GM12878 (cell line): ENCODE results near the gene ZNF98. TPM values are rescaled to one million over a fixed set of nuclear protein-coding genes. Genes with fewer than 3 reads are reported as not detected.

Source experiments
- ATAC-seq: fragments of 200-7000 bp; cut with Tn5 transposase; 3 replicates; pipeline ENCODE4 v1.9.1; 2020; ENCODE audit warnings: mild to moderate bottlenecking, moderate library complexity
- BruUV-seq: library from RNA; stranded (reverse); fragments of 400-500 nt; replicated peaks from 2 replicates; lab custom pipeline; 2021; lab: Mats Ljungman, UMichigan
- CTCF ChIA-PET: fragments of 300-600 bp; sonication (Branson Sonifier 250); formaldehyde crosslinking; extraction: SDS; loops from one replicate; lab custom pipeline; 2021; ENCODE audit warnings: inconsistent platforms; lab: Yijun Ruan, JAX
- POLR2A ChIA-PET: fragments of 350-600 bp; formaldehyde crosslinking; extraction: SDS; loops from one replicate; lab custom pipeline; 2021; ENCODE audit warnings: inconsistent platforms; lab: Charles Lee
- RAD21 ChIA-PET: fragments of 300-600 bp; sonication (Branson Sonifier 250); formaldehyde crosslinking; loops from one replicate; lab custom pipeline; 2023; ENCODE audit warnings: antibody characterized with exemption; ENCODE audit not compliant: unreplicated experiment; lab: Charles Lee
- SMC1A ChIA-PET: fragments of 300-600 bp; sonication (Branson Sonifier 250); formaldehyde crosslinking; loops from one replicate; lab custom pipeline; 2023; ENCODE audit not compliant: unreplicated experiment, uncharacterized antibody; lab: Charles Lee
- DNase-seq: peaks from one replicate; pipeline ENCODE4 v3.0.0-alpha.2; 2011; ENCODE audit warnings: low read depth, low spot score
- FAIRE-seq: peaks from 3 replicates; lab custom pipeline; 2011; peaks lifted over from hg19 to GRCh38; lab: Jason Lieb, UNC
- H2AFZ ChIP-seq: 2 replicates; pipeline ENCODE4 v1.6.0; 2011; ENCODE audit warnings: low read depth, low read length, control low read depth; ENCODE audit not compliant: control insufficient read depth
- H3K27ac ChIP-seq: 2 replicates; pipeline ENCODE4 v1.5.1; 2011; ENCODE audit warnings: control low read depth; ENCODE audit not compliant: control insufficient read depth, insufficient read depth
- H3K27me3 ChIP-seq, 2 experiments: replicated peaks in 1 of 2; 2 replicates each; pipeline versions ENCODE4 v1.6.0 to v1.6.1; 2011; ENCODE audit warnings: low read length in 1 of 2; ENCODE audit not compliant: control insufficient read depth in 2 of 2, insufficient read depth in 2 of 2
- H3K36me3 ChIP-seq, 2 experiments: 2 replicates each; pipeline ENCODE4 v1.5.1; 2011; ENCODE audit warnings: low read length in 1 of 2; ENCODE audit not compliant: control insufficient read depth in 2 of 2, insufficient read depth in 2 of 2
- H3K4me1 ChIP-seq: 2 replicates; pipeline ENCODE4 v1.6.1; 2011; ENCODE audit warnings: mild to moderate bottlenecking, low read length, moderate library complexity, mixed read lengths; ENCODE audit not compliant: control insufficient read depth, insufficient read depth
- H3K4me2 ChIP-seq: 2 replicates; pipeline ENCODE4 v1.6.0; 2011; ENCODE audit warnings: control low read depth; ENCODE audit not compliant: control insufficient read depth, insufficient read depth
- H3K4me3 ChIP-seq: fragments of 200-600 bp; sonication (generic); 2 replicates; pipeline ENCODE4 v1.5.1; 2016
- H3K79me2 ChIP-seq: 2 replicates; pipeline ENCODE4 v1.6.0; 2011; ENCODE audit warnings: low read length; ENCODE audit not compliant: control insufficient read depth, insufficient read depth
- H3K9ac ChIP-seq: 2 replicates; pipeline ENCODE4 v1.8.0; 2011; ENCODE audit warnings: low read length, control low read depth, mixed read lengths; ENCODE audit not compliant: control insufficient read depth, insufficient read depth
- H3K9me3 ChIP-seq: replicated peaks from 3 replicates; pipeline ENCODE4 v1.5.1; 2011; ENCODE audit warnings: mild to moderate bottlenecking, low read length; ENCODE audit not compliant: control insufficient read depth, insufficient read depth
- H4K20me1 ChIP-seq: 2 replicates; pipeline ENCODE4 v1.6.0; 2011; ENCODE audit not compliant: control insufficient read depth, insufficient read depth
- ASH2L ChIP-seq: fragments of 300-600, 200-600 bp; sonication (generic); IDR thresholded peaks from 2 replicates; pipeline ENCODE4 v1.6.1; 2017; ENCODE audit warnings: low read depth, mild to moderate bottlenecking, borderline replicate concordance
- EP300 ChIP-seq, 2 experiments: fragments of 150-350 bp in 1 of 2; IDR thresholded peaks; 2 replicates each; pipeline ENCODE4 v1.6.1; 2011 to 2012; ENCODE audit warnings: low read depth in 2 of 2, low read length in 2 of 2, borderline replicate concordance in 1 of 2, improper control_type of control experiment in 1 of 2, inconsistent platforms in 1 of 2; ENCODE audit not compliant: control insufficient read depth in 1 of 2
- SIN3A ChIP-seq: IDR thresholded peaks from 2 replicates; pipeline ENCODE4 v1.6.1; 2012; ENCODE audit warnings: low read depth, low read length, improper control_type of control experiment
- SMC3 ChIP-seq: IDR thresholded peaks from 2 replicates; pipeline ENCODE4 v1.6.1; 2011; ENCODE audit warnings: low read length, improper control_type of control experiment, borderline replicate concordance
- SUPT20H ChIP-seq: IDR thresholded peaks from 2 replicates; pipeline ENCODE4 v1.6.1; 2011; ENCODE audit warnings: low read depth, mild to moderate bottlenecking, low read length, moderate library complexity, borderline replicate concordance; ENCODE audit not compliant: control insufficient read depth
- TCF3 ChIP-seq: IDR thresholded peaks from 2 replicates; pipeline ENCODE4 v1.6.1; 2012; ENCODE audit warnings: low read depth, mild to moderate bottlenecking, low read length, borderline replicate concordance; ENCODE audit not compliant: insufficient read depth
- ZNF274 ChIP-seq: IDR thresholded peaks from one replicate; pipeline ENCODE4 v1.8.0; 2011; ENCODE audit not compliant: insufficient read length, insufficient read depth
- ZNF622 ChIP-seq: fragments of 450-650 bp; IDR thresholded peaks from 2 replicates; pipeline ENCODE4 v1.6.1; 2017; ENCODE audit warnings: mild to moderate bottlenecking, inconsistent platforms
- WGBS: methylation state at CpG from one replicate; pipeline ENCODE4 v1.1.6; 2016; ENCODE audit warnings: low lambda C conversion rate; ENCODE audit not compliant: insufficient replicate concordance, insufficient coverage; ENCODE audit errors: missing lambda C conversion rate; 5-methylcytosine and 5-hydroxymethylcytosine counted together
- in situ Hi-C: fragments of 300-500 bp; cut with MboI; formaldehyde crosslinking; loops from 9 replicates; pipeline ENCODE4 v1.14.3; 2018; ENCODE audit warnings: mixed read lengths
- intact Hi-C: fragments of 100-400 bp; cut with micrococcal nuclease; formaldehyde crosslinking; loops from one replicate; pipeline ENCODE4 v1.14.2; 2022; ENCODE audit not compliant: unreplicated experiment
- polyA plus RNA-seq, 11 experiments: library from polyadenylated mRNA; depleted of rRNA in 4 of 11; unstranded in 6 of 11; stranded (reverse) in 5 of 11; fragments of >200 nt; fragmentation: Nextera tagmentation in 4 of 11; fragmentation: Illumina TruSeq in 1 of 11; extraction: Ambion mirVana in 4 of 11; extraction: Trizol in 1 of 11; gene quantifications; 1 replicate in 1 of 11; 2 replicates in 10 of 11; pipeline versions ENCODE4 v1.2.1 to v1.2.3, GENCODE V29; 2011 to 2016; ENCODE audit warnings: inconsistent platforms in 2 of 11, missing spikeins in 2 of 11, low read depth in 1 of 11
- total RNA-seq, 4 experiments: library from RNA; depleted of rRNA in 3 of 4; stranded (reverse); fragments of >200 nt in 3 of 4; fragmentation: Illumina TruSeq in 1 of 4; extraction: Trizol in 1 of 4; gene quantifications; 2 replicates each; pipeline versions ENCODE4 v1.2.1 to v1.2.3, GENCODE V29; 2013 to 2021
- TF ChIP-seq, protein P1 (sequence below): IDR thresholded peaks from 2 replicates; pipeline ENCODE4 v1.6.1; 2011; ENCODE audit warnings: mild to moderate bottlenecking, low read depth, low read length, moderate library complexity; ENCODE audit not compliant: insufficient replicate concordance
- TF ChIP-seq, protein P2 (sequence below): fragments of 450-650 bp; conservative IDR thresholded peaks from 2 replicates; pipeline ENCODE4 v1.6.1; 2017; ENCODE audit warnings: mild to moderate bottlenecking, moderate library complexity
- TF ChIP-seq, protein P3 (sequence below): fragments of 450-650 bp; formaldehyde crosslinking; IDR thresholded peaks from 2 replicates; pipeline ENCODE4 v1.5.0; 2022; ENCODE audit warnings: mild to moderate bottlenecking, missing genetic modification characterization
- TF ChIP-seq, protein P4 (sequence below): IDR thresholded peaks from 2 replicates; pipeline ENCODE4 v1.6.1; 2011; ENCODE audit warnings: low read depth, mild to moderate bottlenecking, low read length, moderate library complexity, borderline replicate concordance; ENCODE audit errors: extremely low read depth

The ZNF98 gene
- total and polyA plus RNA-seq, 10 of the 15 experiments (the other 5 are each of a cell fraction or from before 2014, with no cell fraction given), result not detected

DNA sequence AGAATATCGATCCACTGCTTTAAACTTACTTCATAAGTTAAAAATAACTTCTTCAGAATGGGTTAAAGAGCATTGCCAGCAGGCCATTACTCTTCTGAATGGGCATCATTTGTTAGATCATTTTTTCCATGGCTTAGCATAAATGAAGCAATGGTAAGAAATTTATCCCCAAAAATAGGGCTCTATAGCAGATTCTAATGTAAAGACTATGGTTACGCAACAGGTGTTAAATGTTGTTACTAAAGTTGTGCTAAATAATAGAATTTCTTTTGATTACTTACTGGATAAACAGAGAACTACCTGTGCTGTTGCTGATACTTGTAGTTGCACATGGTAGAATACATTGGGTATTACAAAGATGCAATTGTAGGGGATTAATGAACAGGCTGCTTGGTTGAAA, 15.9 kb upstream of the ZNF98 start:
- no peaks in the 10 kb centered on the region for H3K27me3 ChIP-seq
- no peak overlapping the region for H2AFZ ChIP-seq
- SMC1A ChIA-PET, result no interaction called here
- no peaks in the 10 kb centered on the region for H3K4me1 ChIP-seq
- no peaks in the 10 kb centered on the region; the same call in 2 of the 3 replicates for H3K9me3 ChIP-seq
- H3K4me3 ChIP-seq, result no peak overlapping the region
- in situ Hi-C loops, result no loop called here
- no peaks in the 10 kb centered on the region for H4K20me1 ChIP-seq
- intact Hi-C loops, result no loop called here
- no peak overlapping the region for H3K4me2 ChIP-seq
- no peaks in the 10 kb centered on the region for H3K36me3 ChIP-seq
- FAIRE-seq, result no peak
- RAD21 ChIA-PET, result no interaction called here
- CTCF ChIA-PET, result interaction anchor here (0.7 kb wide), 1 partner anchor 1234 kb away, joined by 3 read pairs; no protein-coding TSS in a partner anchor
- H3K27ac ChIP-seq, result no peak overlapping the region
- POLR2A ChIA-PET, result no interaction called here
- ATAC-seq, result no peak
- DNase-seq, result no peak
- no peaks in the 10 kb centered on the region for H3K79me2 ChIP-seq
- 69% methylated on average over 2 of the region's 2 CpGs for WGBS
- no peak overlapping the region for H3K9ac ChIP-seq
- BruUV-seq, result no TSS peak
- TF ChIP-seq, protein P1, sequence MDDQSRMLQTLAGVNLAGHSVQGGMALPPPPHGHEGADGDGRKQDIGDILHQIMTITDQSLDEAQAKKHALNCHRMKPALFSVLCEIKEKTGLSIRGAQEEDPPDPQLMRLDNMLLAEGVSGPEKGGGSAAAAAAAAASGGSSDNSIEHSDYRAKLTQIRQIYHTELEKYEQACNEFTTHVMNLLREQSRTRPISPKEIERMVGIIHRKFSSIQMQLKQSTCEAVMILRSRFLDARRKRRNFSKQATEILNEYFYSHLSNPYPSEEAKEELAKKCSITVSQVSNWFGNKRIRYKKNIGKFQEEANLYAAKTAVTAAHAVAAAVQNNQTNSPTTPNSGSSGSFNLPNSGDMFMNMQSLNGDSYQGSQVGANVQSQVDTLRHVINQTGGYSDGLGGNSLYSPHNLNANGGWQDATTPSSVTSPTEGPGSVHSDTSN, result no peak
- TF ChIP-seq SUPT20H, result no peak
- TF ChIP-seq EP300 (IDR thresholded peaks at IDR 0.05; ENCODE audit: borderline replicate concordance in 1 of 2, control insufficient read depth in 1 of 2, low read depth in 2 of 2, low read length in 2 of 2), result no peak
- TF ChIP-seq SIN3A, result no peak
- TF ChIP-seq ZNF622, result no peak
- no peak for TF ChIP-seq SMC3
- TF ChIP-seq, protein P2, sequence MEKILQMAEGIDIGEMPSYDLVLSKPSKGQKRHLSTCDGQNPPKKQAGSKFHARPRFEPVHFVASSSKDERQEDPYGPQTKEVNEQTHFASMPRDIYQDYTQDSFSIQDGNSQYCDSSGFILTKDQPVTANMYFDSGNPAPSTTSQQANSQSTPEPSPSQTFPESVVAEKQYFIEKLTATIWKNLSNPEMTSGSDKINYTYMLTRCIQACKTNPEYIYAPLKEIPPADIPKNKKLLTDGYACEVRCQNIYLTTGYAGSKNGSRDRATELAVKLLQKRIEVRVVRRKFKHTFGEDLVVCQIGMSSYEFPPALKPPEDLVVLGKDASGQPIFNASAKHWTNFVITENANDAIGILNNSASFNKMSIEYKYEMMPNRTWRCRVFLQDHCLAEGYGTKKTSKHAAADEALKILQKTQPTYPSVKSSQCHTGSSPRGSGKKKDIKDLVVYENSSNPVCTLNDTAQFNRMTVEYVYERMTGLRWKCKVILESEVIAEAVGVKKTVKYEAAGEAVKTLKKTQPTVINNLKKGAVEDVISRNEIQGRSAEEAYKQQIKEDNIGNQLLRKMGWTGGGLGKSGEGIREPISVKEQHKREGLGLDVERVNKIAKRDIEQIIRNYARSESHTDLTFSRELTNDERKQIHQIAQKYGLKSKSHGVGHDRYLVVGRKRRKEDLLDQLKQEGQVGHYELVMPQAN, result no peak
- no peak for TF ChIP-seq ASH2L
- no peak for TF ChIP-seq ZNF274
- TF ChIP-seq, protein P3, sequence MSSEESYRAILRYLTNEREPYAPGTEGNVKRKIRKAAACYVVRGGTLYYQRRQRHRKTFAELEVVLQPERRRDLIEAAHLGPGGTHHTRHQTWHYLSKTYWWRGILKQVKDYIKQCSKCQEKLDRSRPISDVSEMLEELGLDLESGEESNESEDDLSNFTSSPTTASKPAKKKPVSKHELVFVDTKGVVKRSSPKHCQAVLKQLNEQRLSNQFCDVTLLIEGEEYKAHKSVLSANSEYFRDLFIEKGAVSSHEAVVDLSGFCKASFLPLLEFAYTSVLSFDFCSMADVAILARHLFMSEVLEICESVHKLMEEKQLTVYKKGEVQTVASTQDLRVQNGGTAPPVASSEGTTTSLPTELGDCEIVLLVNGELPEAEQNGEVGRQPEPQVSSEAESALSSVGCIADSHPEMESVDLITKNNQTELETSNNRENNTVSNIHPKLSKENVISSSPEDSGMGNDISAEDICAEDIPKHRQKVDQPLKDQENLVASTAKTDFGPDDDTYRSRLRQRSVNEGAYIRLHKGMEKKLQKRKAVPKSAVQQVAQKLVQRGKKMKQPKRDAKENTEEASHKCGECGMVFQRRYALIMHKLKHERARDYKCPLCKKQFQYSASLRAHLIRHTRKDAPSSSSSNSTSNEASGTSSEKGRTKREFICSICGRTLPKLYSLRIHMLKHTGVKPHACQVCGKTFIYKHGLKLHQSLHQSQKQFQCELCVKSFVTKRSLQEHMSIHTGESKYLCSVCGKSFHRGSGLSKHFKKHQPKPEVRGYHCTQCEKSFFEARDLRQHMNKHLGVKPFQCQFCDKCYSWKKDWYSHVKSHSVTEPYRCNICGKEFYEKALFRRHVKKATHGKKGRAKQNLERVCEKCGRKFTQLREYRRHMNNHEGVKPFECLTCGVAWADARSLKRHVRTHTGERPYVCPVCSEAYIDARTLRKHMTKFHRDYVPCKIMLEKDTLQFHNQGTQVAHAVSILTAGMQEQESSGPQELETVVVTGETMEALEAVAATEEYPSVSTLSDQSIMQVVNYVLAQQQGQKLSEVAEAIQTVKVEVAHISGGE, result no peak
- TF ChIP-seq TCF3, result no peak
- TF ChIP-seq, protein P4, sequence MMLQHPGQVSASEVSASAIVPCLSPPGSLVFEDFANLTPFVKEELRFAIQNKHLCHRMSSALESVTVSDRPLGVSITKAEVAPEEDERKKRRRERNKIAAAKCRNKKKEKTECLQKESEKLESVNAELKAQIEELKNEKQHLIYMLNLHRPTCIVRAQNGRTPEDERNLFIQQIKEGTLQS, result no peak
